SK-N-SH (cell line): ENCODE results near the gene TECPR1.

Experiments used
- NFIC ChIP-seq: IDR thresholded peaks from 2 replicates; pipeline ENCODE4 v1.4.0; 2012; ENCODE audit warnings: borderline replicate concordance
- POLR2AphosphoS5 ChIP-seq: IDR thresholded peaks from 2 replicates; pipeline ENCODE4 v1.6.1; 2012; ENCODE audit warnings: low read depth, low read length
- TF ChIP-seq, protein P1 (sequence below): fragments of 200-600 bp; sonication (generic); IDR thresholded peaks from 2 replicates; pipeline ENCODE4 v1.6.1; 2017; ENCODE audit warnings: antibody characterized with exemption, mild to moderate bottlenecking, moderate library complexity

DNA sequence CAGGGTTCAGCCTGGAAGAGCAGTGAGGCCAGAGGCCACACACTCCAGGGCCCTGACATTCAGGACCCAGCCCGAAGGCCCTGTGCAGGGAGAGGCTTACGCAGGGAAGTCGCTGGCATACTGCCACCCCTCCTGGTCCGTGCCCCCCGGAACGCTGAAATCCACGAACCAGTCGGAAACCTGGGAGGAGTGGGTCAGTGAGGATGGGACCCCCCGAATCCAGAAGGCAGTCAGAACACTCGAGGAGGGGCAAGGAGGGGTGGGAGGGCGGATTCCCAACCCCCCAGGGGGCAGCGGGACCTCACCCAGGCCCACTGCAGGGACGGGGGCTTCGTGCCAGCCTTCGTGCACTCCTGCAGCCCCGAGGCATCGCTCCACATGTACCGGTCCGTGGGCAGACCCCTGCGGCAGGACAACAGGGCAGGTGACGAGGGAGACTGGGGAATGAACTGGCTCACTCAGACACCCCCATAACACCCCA is 27.3 kb downstream of the TECPR1 start:
- TF ChIP-seq NFIC = no peak
- TF ChIP-seq, protein P1, sequence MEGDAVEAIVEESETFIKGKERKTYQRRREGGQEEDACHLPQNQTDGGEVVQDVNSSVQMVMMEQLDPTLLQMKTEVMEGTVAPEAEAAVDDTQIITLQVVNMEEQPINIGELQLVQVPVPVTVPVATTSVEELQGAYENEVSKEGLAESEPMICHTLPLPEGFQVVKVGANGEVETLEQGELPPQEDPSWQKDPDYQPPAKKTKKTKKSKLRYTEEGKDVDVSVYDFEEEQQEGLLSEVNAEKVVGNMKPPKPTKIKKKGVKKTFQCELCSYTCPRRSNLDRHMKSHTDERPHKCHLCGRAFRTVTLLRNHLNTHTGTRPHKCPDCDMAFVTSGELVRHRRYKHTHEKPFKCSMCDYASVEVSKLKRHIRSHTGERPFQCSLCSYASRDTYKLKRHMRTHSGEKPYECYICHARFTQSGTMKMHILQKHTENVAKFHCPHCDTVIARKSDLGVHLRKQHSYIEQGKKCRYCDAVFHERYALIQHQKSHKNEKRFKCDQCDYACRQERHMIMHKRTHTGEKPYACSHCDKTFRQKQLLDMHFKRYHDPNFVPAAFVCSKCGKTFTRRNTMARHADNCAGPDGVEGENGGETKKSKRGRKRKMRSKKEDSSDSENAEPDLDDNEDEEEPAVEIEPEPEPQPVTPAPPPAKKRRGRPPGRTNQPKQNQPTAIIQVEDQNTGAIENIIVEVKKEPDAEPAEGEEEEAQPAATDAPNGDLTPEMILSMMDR = no peak
- no peak for TF ChIP-seq POLR2AphosphoS5
